ENCODE results near the gene HERC3. TPM values are rescaled to one million over a fixed set of nuclear protein-coding genes. Genes with fewer than 3 reads are reported as not detected.
A peak's percentile ranks its signal among the peaks of the same experiment; 100 is the strongest.

HERC3 gene
- total RNA-seq (2022) (17.3 and 17.8 TPM in 2 replicates), Bru-seq, nascent RNA (percentile 61 among the genes with signal in this experiment), BruChase-seq, experiment 1, labeled RNA remaining after a 6-hour chase (percentile 57 among the genes with signal in this experiment), BruChase-seq, experiment 2, labeled RNA remaining after a 2-hour chase (percentile 59 among the genes with signal in this experiment)
- long read RNA-seq: 0 reads

- Mint-ChIP-seq H3K27me3 (ENCODE audit: unreplicated experiment) (no peaks in the 10 kb centered on the region), H3K4me1 (ENCODE audit: low read depth, unreplicated experiment) (no peaks in the 10 kb centered on the region), H3K4me3 (ENCODE audit: low read depth, unreplicated experiment) (peak within 1 kb of the TSS; percentile 99), H3K9me3 (ENCODE audit: low read depth, unreplicated experiment) (no peaks in the 10 kb centered on the region), H3K27ac (ENCODE audit: unreplicated experiment) (peak within 1 kb of the TSS; percentile 56), H3K36me3 (ENCODE audit: insufficient read depth, unreplicated experiment) (peaks cover 26% of the 10 kb centered on the region)
- CTCF ChIA-PET: interaction anchor here (1.0 to 2.5 kb wide), 3 partner anchors 29 to 67 kb away, joined by 3 to 10 read pairs (median 6); no protein-coding TSS in a partner anchor
- intact Hi-C loops (cut with micrococcal nuclease; ENCODE audit: unreplicated experiment): no loop called here
- DNase-seq: peak; percentile 88
- no peak for TF ChIP-seq CTCF (IDR thresholded peaks at IDR 0.05; ENCODE audit: unreplicated experiment)
- BruUV-seq (replicated peaks): no TSS peak
These were observed at the start of gene HERC3 for GRCh38 chr4:88591787-88592599. Gene HERC3 (plus strand): TSS chr4:88592480. CDS start chr4:88605824, 13,344 bp downstream.

GRCh38 chr4:88549815-88550214 lies 42.5 kb upstream of the HERC3 start:
- intact Hi-C loops (cut with micrococcal nuclease; ENCODE audit: unreplicated experiment): no loop called here
- TF ChIP-seq CTCF (IDR thresholded peaks at IDR 0.05; ENCODE audit: unreplicated experiment): no peak
- Mint-ChIP-seq H3K27me3 (ENCODE audit: unreplicated experiment) (no peaks in the 10 kb centered on the region), H3K36me3 (ENCODE audit: insufficient read depth, unreplicated experiment) (no peaks in the 10 kb centered on the region), H3K27ac (ENCODE audit: unreplicated experiment) (no peak overlapping the region), H3K4me1 (ENCODE audit: low read depth, unreplicated experiment) (no peaks in the 10 kb centered on the region), H3K4me3 (ENCODE audit: low read depth, unreplicated experiment) (no peak overlapping the region), H3K9me3 (ENCODE audit: low read depth, unreplicated experiment) (no peaks in the 10 kb centered on the region)
- no TSS peak for BruUV-seq (replicated peaks)
- DNase-seq: no peak
- CTCF ChIA-PET: no interaction called here

- intact Hi-C loops (cut with micrococcal nuclease; ENCODE audit: unreplicated experiment): no loop called here
- no peak for TF ChIP-seq CTCF (IDR thresholded peaks at IDR 0.05; ENCODE audit: unreplicated experiment)
- BruUV-seq (replicated peaks): no TSS peak
These were observed 24.7 kb upstream of the HERC3 start for GRCh38 chr4:88567591-88567990.

GRCh38 chr4:88570001-88570400 lies 22.3 kb upstream of the HERC3 start:
- Mint-ChIP-seq H3K27ac (ENCODE audit: unreplicated experiment) (no peak overlapping the region), H3K36me3 (ENCODE audit: insufficient read depth, unreplicated experiment) (no peaks in the 10 kb centered on the region), H3K9me3 (ENCODE audit: low read depth, unreplicated experiment) (no peaks in the 10 kb centered on the region), H3K4me3 (ENCODE audit: low read depth, unreplicated experiment) (no peak overlapping the region), H3K27me3 (ENCODE audit: unreplicated experiment) (no peaks in the 10 kb centered on the region), H3K4me1 (ENCODE audit: low read depth, unreplicated experiment) (no peaks in the 10 kb centered on the region)
- BruUV-seq (replicated peaks): no TSS peak
- intact Hi-C loops (cut with micrococcal nuclease; ENCODE audit: unreplicated experiment): no loop called here
- TF ChIP-seq CTCF (IDR thresholded peaks at IDR 0.05; ENCODE audit: unreplicated experiment): no peak
- no peak for DNase-seq
- CTCF ChIA-PET: no interaction called here

More at GRCh38 chr4:88567591-88567990, 24.7 kb upstream of the HERC3 start:
- Mint-ChIP-seq H3K9me3 (ENCODE audit: low read depth, unreplicated experiment) (no peaks in the 10 kb centered on the region), H3K36me3 (ENCODE audit: insufficient read depth, unreplicated experiment) (no peaks in the 10 kb centered on the region), H3K27me3 (ENCODE audit: unreplicated experiment) (no peaks in the 10 kb centered on the region), H3K27ac (ENCODE audit: unreplicated experiment) (no peak overlapping the region), H3K4me3 (ENCODE audit: low read depth, unreplicated experiment) (no peak overlapping the region), H3K4me1 (ENCODE audit: low read depth, unreplicated experiment) (no peaks in the 10 kb centered on the region)
- CTCF ChIA-PET: interaction anchor here (0.6 kb wide), 1 partner anchor 124 kb away, joined by 3 read pairs; no protein-coding TSS in a partner anchor
- no peak for DNase-seq

Measured in Calu3 (cell line).